Effector CD4-positive, alpha-beta T cell (primary cell): ENCODE measurements around the gene C3orf22.

Experiments used
- DNase-seq: peaks from one replicate; pipeline ENCODE4 v3.0.0-alpha.2; 2020

C3orf22 gene

DNA sequence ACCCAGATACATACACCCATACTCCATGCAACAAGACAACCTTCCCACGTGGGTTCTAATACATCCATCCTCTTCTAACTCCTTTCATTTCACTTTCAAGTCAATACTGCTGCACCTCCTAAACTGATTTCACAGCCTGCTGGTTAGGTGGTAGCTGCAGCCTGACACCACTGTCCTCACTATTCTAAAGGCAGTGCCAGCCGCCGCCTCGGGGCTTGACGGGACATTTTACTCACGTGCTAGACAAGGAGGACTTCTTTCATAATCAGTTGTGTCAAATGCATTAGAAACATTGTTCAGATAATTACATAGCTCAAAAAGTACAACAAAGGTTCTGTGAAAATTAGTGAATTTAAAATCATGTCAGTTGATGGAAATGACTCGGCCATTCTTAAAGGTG lies 47.4 kb downstream of the C3orf22 start:
- DNase-seq, result no peak

DNA sequence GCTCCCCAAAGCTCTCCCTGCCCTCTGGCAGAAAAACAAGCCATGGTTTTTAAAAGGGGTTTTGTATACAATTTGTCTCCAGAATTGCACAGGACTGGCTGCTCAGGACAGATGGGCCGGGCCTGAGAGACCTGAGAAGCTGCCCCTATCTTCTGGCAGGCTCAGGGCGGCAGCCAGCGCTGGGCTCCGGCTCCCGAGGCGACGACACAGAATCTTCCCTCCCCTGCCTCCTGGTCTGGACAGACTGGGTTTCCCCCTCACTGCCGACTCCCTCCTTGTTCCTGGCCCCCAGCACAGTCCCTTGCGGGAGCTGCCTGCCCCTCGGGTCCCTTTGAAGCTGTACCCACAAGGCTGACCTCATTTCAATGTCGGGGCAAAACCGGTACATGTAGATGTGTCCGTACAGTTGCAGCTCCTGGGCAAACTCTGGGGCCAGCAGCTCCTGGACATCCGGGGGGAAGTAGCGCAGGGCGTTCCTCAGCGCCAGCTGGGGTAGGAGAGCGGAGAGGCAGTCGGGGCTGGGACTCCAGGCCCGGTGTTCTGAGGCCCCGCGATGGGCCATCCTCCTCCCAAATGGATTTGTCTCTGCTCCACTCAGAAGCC lies 48.3 kb downstream of the C3orf22 start:
- no peak for DNase-seq

DNA sequence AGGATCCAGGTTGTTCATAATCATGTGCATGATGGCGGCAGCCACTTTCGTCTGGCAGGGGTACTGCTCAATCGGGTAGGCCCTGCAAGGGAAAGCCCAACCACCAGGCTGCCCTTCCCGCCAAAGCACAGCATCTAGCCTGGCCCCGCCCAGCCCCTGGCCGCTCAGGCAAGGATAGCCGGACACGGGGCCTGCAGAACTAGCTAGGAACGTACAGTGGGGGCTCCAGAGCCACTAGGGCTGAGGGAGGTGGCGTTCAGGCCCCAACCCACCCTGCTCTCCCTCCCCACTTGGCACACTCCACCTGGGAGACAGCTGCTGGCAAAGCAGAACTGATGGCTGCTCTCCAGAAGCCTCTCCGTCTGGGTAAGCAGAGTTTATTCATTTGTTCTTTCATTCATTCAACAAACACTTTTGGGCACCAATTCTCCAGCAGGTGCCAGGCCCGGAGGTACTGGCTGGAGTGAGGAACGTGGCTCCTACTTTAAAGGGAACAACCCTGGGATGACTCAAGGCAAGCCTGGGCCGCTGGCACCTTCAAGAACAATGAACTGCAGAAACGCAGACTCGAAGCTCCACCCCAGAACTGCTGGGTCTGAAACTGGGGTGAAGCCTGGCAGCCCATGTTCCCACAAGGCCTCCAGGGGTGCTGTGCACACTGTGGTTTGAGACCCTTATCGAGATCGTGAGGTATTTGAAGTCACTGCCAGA lies 49.0 kb downstream of the C3orf22 start:
- DNase-seq, result no peak

DNA sequence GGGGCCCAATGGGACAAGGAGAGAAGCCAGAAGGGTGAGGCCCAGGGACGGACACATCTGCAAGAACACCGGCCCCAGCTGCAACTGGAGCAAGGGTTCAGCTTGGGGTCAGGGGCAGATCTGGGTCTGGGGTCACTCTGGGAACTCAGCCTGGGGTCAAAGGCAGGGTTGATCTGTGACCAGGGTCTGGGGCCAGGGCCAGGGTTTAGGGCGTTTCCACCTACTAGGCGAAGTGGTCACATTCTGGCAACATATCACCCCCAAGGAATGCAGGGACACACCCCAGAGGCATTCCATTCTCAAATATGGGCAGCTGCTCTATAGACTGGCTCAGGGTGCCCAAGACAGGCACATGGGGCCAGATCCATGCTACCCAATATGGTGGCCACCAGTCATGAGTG lies 50.2 kb downstream of the C3orf22 start:
- DNase-seq, result no peak

DNA sequence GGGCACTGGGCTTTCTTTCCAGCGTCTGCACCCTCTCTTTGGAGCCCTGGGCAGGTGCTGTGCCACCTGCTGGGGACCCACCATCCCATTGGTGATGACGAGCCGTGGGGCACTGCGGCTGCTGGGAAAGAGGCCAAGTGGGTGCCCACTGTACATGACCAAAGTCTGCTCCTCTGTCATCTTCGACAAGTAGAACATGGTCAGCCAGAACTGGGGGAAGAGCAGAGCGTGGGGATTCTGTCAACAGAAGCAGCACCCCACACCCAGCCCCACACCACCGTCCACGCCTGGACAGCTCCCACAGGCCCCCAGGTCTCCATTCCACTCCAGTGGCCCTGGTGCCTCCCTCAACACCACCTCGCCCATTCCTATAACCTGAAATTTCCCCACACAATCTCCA lies 50.8 kb downstream of the C3orf22 start:
- no peak for DNase-seq

DNA sequence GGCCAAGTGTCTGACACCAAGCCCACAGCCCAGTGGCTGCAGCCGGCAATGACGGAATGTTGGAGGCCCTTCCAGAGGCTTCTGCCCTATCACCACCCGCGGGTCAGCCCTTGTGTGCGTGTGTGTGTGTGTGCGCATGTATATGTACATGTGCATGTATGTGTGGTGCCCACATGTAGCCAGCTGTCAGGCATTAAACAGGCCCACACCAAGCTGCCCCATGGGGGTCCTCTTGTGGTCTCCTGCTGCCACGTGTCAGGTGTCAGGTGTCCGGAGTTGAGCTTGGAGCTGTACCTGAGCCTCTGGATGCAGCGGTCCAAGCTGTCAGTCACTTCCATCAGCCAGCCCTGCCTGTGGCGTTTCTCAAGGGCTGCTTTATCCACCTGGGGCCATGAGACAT lies 55.0 kb downstream of the C3orf22 start:
- no peak for DNase-seq

DNA sequence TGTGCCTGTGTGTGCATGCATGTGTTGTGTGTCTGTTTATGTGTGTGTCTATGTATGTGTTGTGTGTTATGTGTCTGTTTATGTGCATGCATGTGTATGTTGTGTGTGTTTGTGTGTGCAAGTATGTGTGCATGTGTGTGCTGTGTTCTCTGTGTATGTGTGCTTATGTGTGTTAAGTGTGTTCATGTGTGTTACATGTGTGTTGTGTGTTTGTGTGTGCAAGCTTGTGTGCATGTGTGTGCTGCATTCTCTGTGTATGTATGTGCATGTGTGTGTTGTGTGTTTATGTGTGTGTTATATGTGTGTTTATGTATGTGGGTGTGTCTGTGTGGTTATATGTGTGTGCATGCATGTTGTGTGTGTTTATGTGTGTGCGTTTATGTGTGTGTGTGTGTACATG lies 56.1 kb downstream of the C3orf22 start:
- no peak for DNase-seq

DNA sequence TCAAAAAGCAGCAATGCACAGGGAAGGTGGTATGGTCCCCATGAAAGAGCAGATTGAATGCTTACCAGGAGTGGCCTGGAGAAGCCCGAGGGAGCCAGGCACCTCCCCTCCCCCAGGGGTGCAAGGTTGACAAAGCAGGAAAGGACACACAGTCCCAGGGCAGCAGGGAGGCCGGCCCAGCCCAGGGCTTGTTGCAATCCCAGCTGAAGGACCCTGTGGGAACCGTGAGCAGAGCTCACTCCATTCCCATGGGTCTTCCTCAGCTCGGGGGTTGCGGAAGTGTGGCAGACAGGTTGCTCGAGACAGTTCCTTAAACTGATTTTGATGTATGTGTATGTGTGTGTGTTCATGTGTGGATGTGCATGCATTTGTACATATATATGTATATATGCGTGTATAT lies 57.0 kb downstream of the C3orf22 start:
- no peak for DNase-seq

DNA sequence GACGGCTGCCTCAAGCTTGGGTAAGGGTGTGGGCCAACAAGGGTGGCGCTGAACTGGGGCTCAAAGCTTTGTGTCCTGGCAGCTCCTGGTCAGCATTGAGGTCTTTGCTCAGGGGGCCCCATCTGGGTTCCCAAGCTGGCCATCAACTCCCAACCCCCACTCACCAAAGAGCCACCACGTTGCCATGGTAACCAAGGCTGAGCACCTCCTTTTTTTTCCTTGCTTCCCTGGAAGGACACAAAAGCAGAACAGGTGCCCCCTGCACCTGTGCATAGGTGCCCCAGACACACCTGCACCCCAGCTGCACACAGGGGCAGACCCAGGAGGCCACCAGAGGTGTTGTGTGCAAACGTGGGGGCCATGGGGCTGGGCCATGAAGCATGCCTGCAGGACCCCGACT lies 57.7 kb downstream of the C3orf22 start:
- DNase-seq, result no peak

DNA sequence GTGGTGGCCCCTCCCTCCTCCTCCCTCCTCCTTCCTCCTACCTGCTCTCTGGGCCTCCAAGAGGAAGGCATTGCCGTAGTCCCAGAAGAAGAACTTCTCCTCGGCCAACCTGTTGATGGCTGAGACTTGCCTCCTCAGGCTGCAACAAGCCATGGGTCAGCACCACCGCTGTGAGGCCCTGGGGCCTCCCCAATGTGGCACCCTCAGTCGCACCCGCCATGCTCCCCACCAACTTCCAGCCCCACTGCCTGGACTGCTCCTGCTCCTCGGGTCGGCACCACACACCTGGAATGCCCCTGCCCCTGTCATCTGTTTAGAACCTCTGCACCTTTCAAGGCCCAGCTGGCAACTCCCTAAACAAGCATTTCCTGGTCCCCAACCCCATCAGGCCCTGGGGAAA lies 58.7 kb downstream of the C3orf22 start:
- DNase-seq, result no peak
